Caco-2 (cell line): ENCODE data around the gene NUDT3. TPM values are rescaled to one million over a fixed set of nuclear protein-coding genes. Genes with fewer than 3 reads are reported as not detected.

Experiments used
- BruUV-seq: library from RNA; stranded (reverse); fragments of 400-500 nt; replicated peaks from 2 replicates; lab custom pipeline; 2021; lab: Mats Ljungman, UMichigan
- CTCF ChIA-PET: fragments of 300-600 bp; sonication (Branson Sonifier 250); formaldehyde crosslinking; loops from one replicate; lab custom pipeline; 2022; ENCODE audit warnings: antibody characterized with exemption; lab: Charles Lee
- POLR2A ChIA-PET: fragments of 300-600 bp; sonication (Branson Sonifier 250); formaldehyde crosslinking; loops from one replicate; lab custom pipeline; 2022; ENCODE audit warnings: antibody characterized with exemption; lab: Charles Lee
- DNase-seq, 2 experiments: peaks; one replicate each; pipeline versions ENCODE4 v3.0.0 to v3.0.0-alpha.2; 2020 to 2022
- H3K27me3 ChIP-seq: replicated peaks from 2 replicates; pipeline ENCODE4 v1.6.0; 2011; ENCODE audit warnings: low read length; ENCODE audit not compliant: control insufficient read depth, insufficient read depth
- H3K36me3 ChIP-seq: 2 replicates; pipeline ENCODE4 v1.5.1; 2011; ENCODE audit warnings: low read length; ENCODE audit not compliant: control insufficient read depth, insufficient read depth
- H3K4me1 ChIP-seq: fragments of 250-450 bp; sonication (Bioruptor Pico); 2 replicates; pipeline ENCODE4 v1.5.1; 2020; ENCODE audit warnings: mild to moderate bottlenecking
- H3K4me3 ChIP-seq: 2 replicates; pipeline ENCODE4 v1.5.1; 2011; ENCODE audit warnings: low read depth, mild to moderate bottlenecking, control low read depth, low read length
- H3K9me3 ChIP-seq: fragments of 250-450 bp; sonication (Bioruptor Pico); 2 replicates; pipeline ENCODE4 v1.5.1; 2020; ENCODE audit warnings: mild to moderate bottlenecking, moderate library complexity
- H3K27ac Mint-ChIP-seq: one replicate; pipeline ENCODE4 v1.8.0; 2022; ENCODE audit warnings: mixed read lengths; ENCODE audit not compliant: unreplicated experiment
- H3K27me3 Mint-ChIP-seq: one replicate; pipeline ENCODE4 v1.8.0; 2022; ENCODE audit warnings: mixed read lengths; ENCODE audit not compliant: insufficient read depth, unreplicated experiment
- H3K36me3 Mint-ChIP-seq: one replicate; pipeline ENCODE4 v1.8.0; 2022; ENCODE audit warnings: mild to moderate bottlenecking, mixed read lengths; ENCODE audit not compliant: insufficient read depth, unreplicated experiment
- H3K4me1 Mint-ChIP-seq: one replicate; pipeline ENCODE4 v1.8.0; 2022; ENCODE audit warnings: low read depth, mixed read lengths; ENCODE audit not compliant: unreplicated experiment
- H3K4me3 Mint-ChIP-seq: one replicate; pipeline ENCODE4 v1.8.0; 2022; ENCODE audit warnings: mild to moderate bottlenecking, moderate library complexity, mixed read lengths; ENCODE audit not compliant: unreplicated experiment
- H3K9me3 Mint-ChIP-seq: one replicate; pipeline ENCODE4 v1.8.0; 2022; ENCODE audit warnings: mixed read lengths; ENCODE audit not compliant: unreplicated experiment
- intact Hi-C: fragments of 100-400 bp; cut with micrococcal nuclease; formaldehyde crosslinking; loops from one replicate; pipeline ENCODE4 v1.10.0; 2022; ENCODE audit not compliant: unreplicated experiment
- total RNA-seq: library from RNA; stranded (reverse); gene quantifications from 2 replicates; pipeline ENCODE4 v1.2.3, GENCODE V29; 2022
- TF ChIP-seq, protein P1 (sequence below), 2 experiments: fragments of 200-600 bp in 1 of 2; IDR thresholded peaks; 1 replicate in 1 of 2; 2 replicates in 1 of 2; pipeline versions ENCODE4 v1.5.1 to v1.8.0; 2011 to 2022; ENCODE audit warnings: antibody characterized with exemption in 1 of 2, control low read depth in 1 of 2, inconsistent platforms in 1 of 2, low read depth in 1 of 2, low read length in 1 of 2, mild to moderate bottlenecking in 1 of 2, moderate library complexity in 1 of 2; ENCODE audit not compliant: insufficient read depth in 1 of 2, severe bottlenecking in 1 of 2, unreplicated experiment in 1 of 2

Gene NUDT3
- total RNA-seq, 1 experiment from 2014 or later: 22.9 TPM

DNA sequence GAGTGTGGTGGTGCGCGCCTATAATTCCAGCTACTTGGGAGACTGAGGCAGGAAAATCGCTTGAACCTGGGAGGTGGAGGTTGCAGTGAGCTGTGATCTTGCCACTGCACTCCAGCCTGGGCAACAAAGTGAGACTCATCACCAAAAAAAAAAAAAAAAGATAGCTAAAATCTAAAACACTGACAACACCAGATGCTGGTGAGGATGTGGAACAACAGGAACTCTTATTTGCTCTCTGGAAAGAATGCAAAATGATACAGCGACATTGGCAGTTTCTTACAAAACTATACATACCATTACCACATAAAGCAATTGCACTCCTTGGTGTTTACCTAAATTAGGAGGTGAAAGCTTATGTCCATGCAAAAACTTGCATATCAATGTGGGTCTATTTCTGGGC, 80.2 kb downstream of the NUDT3 start:
- intact Hi-C loops: no loop called here
- Histone ChIP-seq H3K9me3 (no peaks in the 10 kb centered on the region), H3K4me3 (no peak overlapping the region), H3K4me1 (peaks cover 19% of the 10 kb centered on the region), H3K36me3 (no peaks in the 10 kb centered on the region), H3K27me3 (no peaks in the 10 kb centered on the region)
- no peak overlapping the region for H3K27ac Mint-ChIP-seq
- DNase-seq: no peak
- ChIA-PET POLR2A (no interaction called here), CTCF (interaction anchor here (0.6 kb wide), 1 partner anchor 149 kb away, joined by 6 read pairs; no protein-coding TSS in a partner anchor)
- TF ChIP-seq, protein P1, sequence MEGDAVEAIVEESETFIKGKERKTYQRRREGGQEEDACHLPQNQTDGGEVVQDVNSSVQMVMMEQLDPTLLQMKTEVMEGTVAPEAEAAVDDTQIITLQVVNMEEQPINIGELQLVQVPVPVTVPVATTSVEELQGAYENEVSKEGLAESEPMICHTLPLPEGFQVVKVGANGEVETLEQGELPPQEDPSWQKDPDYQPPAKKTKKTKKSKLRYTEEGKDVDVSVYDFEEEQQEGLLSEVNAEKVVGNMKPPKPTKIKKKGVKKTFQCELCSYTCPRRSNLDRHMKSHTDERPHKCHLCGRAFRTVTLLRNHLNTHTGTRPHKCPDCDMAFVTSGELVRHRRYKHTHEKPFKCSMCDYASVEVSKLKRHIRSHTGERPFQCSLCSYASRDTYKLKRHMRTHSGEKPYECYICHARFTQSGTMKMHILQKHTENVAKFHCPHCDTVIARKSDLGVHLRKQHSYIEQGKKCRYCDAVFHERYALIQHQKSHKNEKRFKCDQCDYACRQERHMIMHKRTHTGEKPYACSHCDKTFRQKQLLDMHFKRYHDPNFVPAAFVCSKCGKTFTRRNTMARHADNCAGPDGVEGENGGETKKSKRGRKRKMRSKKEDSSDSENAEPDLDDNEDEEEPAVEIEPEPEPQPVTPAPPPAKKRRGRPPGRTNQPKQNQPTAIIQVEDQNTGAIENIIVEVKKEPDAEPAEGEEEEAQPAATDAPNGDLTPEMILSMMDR (IDR thresholded peaks at IDR 0.05; ENCODE audit: insufficient read depth in 1 of 2, low read depth in 1 of 2, low read length in 1 of 2, severe bottlenecking in 1 of 2, unreplicated experiment in 1 of 2): no peak
- H3K4me3 Mint-ChIP-seq: no peak overlapping the region
- H3K4me1 Mint-ChIP-seq: peaks cover 29% of the 10 kb centered on the region
- no peaks in the 10 kb centered on the region for H3K9me3 Mint-ChIP-seq
- H3K27me3 Mint-ChIP-seq: no peaks in the 10 kb centered on the region
- no peaks in the 10 kb centered on the region for H3K36me3 Mint-ChIP-seq
- no TSS peak for BruUV-seq

DNA sequence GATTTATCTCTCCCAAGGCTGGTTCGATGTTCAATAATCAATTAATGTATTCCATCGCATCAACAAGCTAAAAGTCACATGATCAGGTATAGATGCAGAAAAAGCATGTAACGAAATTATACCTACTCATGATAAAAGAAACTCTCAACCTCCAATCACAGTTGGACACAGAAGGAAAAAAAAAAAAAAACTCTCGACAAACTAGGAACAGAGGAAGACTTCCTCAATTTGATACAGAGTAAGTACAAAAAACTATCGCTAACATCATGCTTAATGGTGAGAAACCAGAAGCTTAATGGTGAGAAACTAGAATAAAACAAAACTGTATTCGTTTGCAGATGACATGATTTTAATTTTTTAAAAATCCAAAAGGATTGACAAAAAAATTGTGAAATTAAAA, 81.7 kb downstream of the NUDT3 start:
- no peaks in the 10 kb centered on the region for H3K27me3 ChIP-seq
- BruUV-seq: no TSS peak
- peaks cover 7% of the 10 kb centered on the region for H3K4me1 ChIP-seq
- TF ChIP-seq, protein P1 (IDR thresholded peaks at IDR 0.05; ENCODE audit: insufficient read depth in 1 of 2, low read depth in 1 of 2, low read length in 1 of 2, severe bottlenecking in 1 of 2, unreplicated experiment in 1 of 2): no peak
- Mint-ChIP-seq H3K27ac (no peak overlapping the region), H3K4me3 (no peak overlapping the region), H3K36me3 (no peaks in the 10 kb centered on the region), H3K27me3 (no peaks in the 10 kb centered on the region), H3K9me3 (no peaks in the 10 kb centered on the region), H3K4me1 (peaks cover 22% of the 10 kb centered on the region)
- ChIA-PET POLR2A (no interaction called here), CTCF (interaction anchor here (0.6 kb wide), 1 partner anchor 44 kb away, joined by 3 read pairs; no protein-coding TSS in a partner anchor)
- H3K9me3 ChIP-seq: no peaks in the 10 kb centered on the region
- no peak overlapping the region for H3K4me3 ChIP-seq
- H3K36me3 ChIP-seq: no peaks in the 10 kb centered on the region
- DNase-seq: no peak
- intact Hi-C loops: no loop called here

DNA sequence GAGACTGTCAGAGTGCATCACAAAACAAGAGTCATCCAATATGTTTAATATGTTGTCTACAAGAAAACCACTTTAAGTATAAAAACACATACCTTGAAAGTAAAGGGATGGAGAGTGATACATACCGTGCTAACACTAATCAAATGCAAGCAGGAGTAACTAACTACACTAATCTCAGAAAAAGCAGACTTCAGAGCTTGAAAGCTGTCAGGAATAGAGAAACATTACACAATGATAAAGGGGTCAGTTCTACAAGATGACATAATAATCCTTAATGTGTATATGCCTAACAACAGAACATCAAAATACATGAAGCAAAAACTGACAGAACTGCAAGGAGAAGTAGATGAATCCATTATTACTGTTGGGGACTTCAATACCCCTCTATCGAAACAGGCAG, 84.0 kb downstream of the NUDT3 start:
- H3K4me3 ChIP-seq: no peak overlapping the region
- H3K36me3 ChIP-seq: no peaks in the 10 kb centered on the region
- intact Hi-C loops: no loop called here
- BruUV-seq: no TSS peak
- Mint-ChIP-seq H3K9me3 (no peaks in the 10 kb centered on the region), H3K36me3 (no peaks in the 10 kb centered on the region), H3K4me3 (no peak overlapping the region), H3K27me3 (no peaks in the 10 kb centered on the region), H3K27ac (no peak overlapping the region), H3K4me1 (peaks cover 32% of the 10 kb centered on the region)
- ChIA-PET CTCF (interaction anchor here (0.7 to 1.0 kb wide), 3 partner anchors 107 to 160 kb away, joined by 6 to 7 read pairs (median 7); no protein-coding TSS in a partner anchor), POLR2A (interaction anchor here (0.6 to 0.8 kb wide), 2 partner anchors 11 to 82 kb away, joined by 3 to 4 read pairs; no protein-coding TSS in a partner anchor)
- H3K27me3 ChIP-seq: no peaks in the 10 kb centered on the region
- no peak for DNase-seq
- TF ChIP-seq, protein P1 (IDR thresholded peaks at IDR 0.05; ENCODE audit: insufficient read depth in 1 of 2, low read depth in 1 of 2, low read length in 1 of 2, severe bottlenecking in 1 of 2, unreplicated experiment in 1 of 2): no peak
- no peaks in the 10 kb centered on the region for H3K9me3 ChIP-seq
- peaks cover 11% of the 10 kb centered on the region; the same call in 1 of the 2 replicates for H3K4me1 ChIP-seq
